Thoracic aorta (tissue), 2 donors: ENCODE data around the gene ZFPM1. TPM values are rescaled to one million over a fixed set of nuclear protein-coding genes. Genes with fewer than 3 reads are reported as not detected.
"Not testable (repeated sequence)": the region's sequence is repeated elsewhere in the genome, so short reads cannot be mapped to it uniquely, and the experiment has no call there.

Experiments
- ATAC-seq: fragments of 150-250 bp; one replicate; pipeline ENCODE4 v1.8.0; 2017; ENCODE audit warnings: low read depth; ENCODE audit not compliant: insufficient number of reproducible peaks, low FRiP score
- DNase-seq: peaks from one replicate; pipeline ENCODE4 v3.0.0-alpha.2; 2020; ENCODE audit warnings: low spot score
- H3K27ac ChIP-seq, 2 donors: fragments of 200-600 bp; sonication (generic); 1 replicate in 1 of 2; 2 replicates in 1 of 2; pipeline ENCODE4 v1.5.1; 2016; ENCODE audit warnings: mild to moderate bottlenecking in 2 of 2, moderate library complexity in 2 of 2
- H3K27me3 ChIP-seq: fragments of 200-600 bp; sonication (generic); replicated peaks from 2 replicates; pipeline ENCODE4 v1.6.0; 2016; ENCODE audit warnings: mild to moderate bottlenecking; ENCODE audit not compliant: insufficient read depth
- H3K36me3 ChIP-seq: fragments of 200-600 bp; sonication (generic); one replicate; pipeline ENCODE4 v1.5.1; 2016
- H3K4me1 ChIP-seq, 2 donors: fragments of 200-600 bp; sonication (generic); 1 replicate in 1 of 2; 2 replicates in 1 of 2; pipeline versions ENCODE4 v1.5.1 to v1.6.0; 2016; ENCODE audit warnings: low read depth in 2 of 2, mild to moderate bottlenecking in 1 of 2; ENCODE audit not compliant: control insufficient read depth in 1 of 2
- H3K4me3 ChIP-seq: fragments of 200-600 bp; sonication (generic); 2 replicates; pipeline ENCODE4 v1.5.1; 2016; ENCODE audit warnings: mild to moderate bottlenecking
- H3K9me3 ChIP-seq: fragments of 200-600 bp; sonication (generic); 2 replicates; pipeline ENCODE4 v1.5.1; 2016
- CTCF ChIP-seq: fragments of 200-600 bp; sonication (generic); IDR thresholded peaks from one replicate; pipeline ENCODE4 v1.5.1; 2019; ENCODE audit warnings: antibody characterized with exemption
- total RNA-seq, 2 donors: library from RNA; depleted of rRNA; stranded (reverse); fragments of >200 nt; gene quantifications; one replicate each; pipeline versions ENCODE4 v1.1.0 to v1.2.3, GENCODE V29; 2016

The ZFPM1 gene
- total RNA-seq, 2 donors from 2014 or later: 1.8 to 2.5 TPM

- ATAC-seq (no peak), DNase-seq (no peak)
- Histone ChIP-seq H3K4me3 (no peak overlapping the region), H3K27me3 (no peaks in the 10 kb centered on the region), H3K36me3 (no peaks in the 10 kb centered on the region), H3K4me1 (no peaks in the 10 kb centered on the region), H3K9me3 (no peaks in the 10 kb centered on the region), H3K27ac (no peak overlapping the region)
- no peak for TF ChIP-seq CTCF
Observed at GRCh38 chr16:88468275-88469129, 15.4 kb downstream of the ZFPM1 start.

GRCh38 chr16:88469615-88470395 is 16.7 kb downstream of the ZFPM1 start:
- no peak for DNase-seq
- Histone ChIP-seq H3K27ac (no peak overlapping the region), H3K27me3 (no peaks in the 10 kb centered on the region)

GRCh38 chr16:88470396-88470680 is 17.3 kb downstream of the ZFPM1 start:
- not testable (repeated sequence) for H3K36me3 ChIP-seq, H3K4me3 ChIP-seq, H3K27ac ChIP-seq, H3K9me3 ChIP-seq, H3K4me1 ChIP-seq, ATAC-seq, H3K27me3 ChIP-seq, DNase-seq

More at GRCh38 chr16:88469615-88470395, 16.7 kb downstream of the ZFPM1 start:
- Histone ChIP-seq H3K4me3 (no peak overlapping the region), H3K4me1 (no peaks in the 10 kb centered on the region), H3K9me3 (no peaks in the 10 kb centered on the region), H3K36me3 (no peaks in the 10 kb centered on the region)
- no peak for ATAC-seq
- TF ChIP-seq CTCF: no peak

DNA sequence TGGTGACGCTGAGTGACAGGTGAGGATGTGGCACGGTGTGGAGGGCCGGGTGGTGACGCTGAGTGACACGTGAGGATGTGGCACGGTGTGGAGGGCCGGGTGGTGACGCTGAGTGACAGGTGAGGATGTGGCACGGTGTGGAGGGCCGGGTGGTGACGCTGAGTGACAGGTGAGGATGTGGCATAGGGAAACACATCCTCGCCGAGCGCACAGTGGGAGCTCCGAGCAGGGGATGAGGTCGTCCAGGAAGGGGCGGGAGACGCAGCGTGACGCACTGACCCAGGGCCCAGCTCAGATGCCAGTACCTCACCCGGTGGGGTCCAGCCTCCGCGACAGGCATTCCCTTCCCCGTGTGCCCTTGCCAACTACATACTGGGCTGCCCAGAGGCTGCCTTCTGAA is 17.6 kb downstream of the ZFPM1 start:
- H3K27me3 ChIP-seq, ATAC-seq: not testable (repeated sequence)

GRCh38 chr16:88471115-88471514 is 18.0 kb downstream of the ZFPM1 start:
- Histone ChIP-seq H3K27me3 (no peaks in the 10 kb centered on the region), H3K36me3 (no peaks in the 10 kb centered on the region), H3K9me3 (no peaks in the 10 kb centered on the region), H3K4me3 (no peak overlapping the region), H3K4me1 (no peaks in the 10 kb centered on the region), H3K27ac (no peak overlapping the region)
- no peak for DNase-seq
- no peak for TF ChIP-seq CTCF
- ATAC-seq: no peak

More for the DNA sequence above, 17.6 kb downstream of the ZFPM1 start:
- not testable (repeated sequence) for H3K36me3 ChIP-seq, DNase-seq, H3K9me3 ChIP-seq, H3K4me3 ChIP-seq, H3K4me1 ChIP-seq, H3K27ac ChIP-seq

- no peaks in the 10 kb centered on the region for H3K9me3 ChIP-seq
- H3K27ac ChIP-seq: no peak overlapping the region
- DNase-seq (no peak), ATAC-seq (no peak)
- no peaks in the 10 kb centered on the region for H3K36me3 ChIP-seq
- H3K4me1 ChIP-seq: no peaks in the 10 kb centered on the region
- no peaks in the 10 kb centered on the region for H3K27me3 ChIP-seq
- TF ChIP-seq CTCF: no peak
- H3K4me3 ChIP-seq: no peak overlapping the region
Observed at GRCh38 chr16:88471575-88471974, 18.5 kb downstream of the ZFPM1 start.
